Glomerular visceral epithelial cell (primary cell): ENCODE results near the gene AP5S1.

Source experiments
- DNase-seq: peaks from one replicate; pipeline ENCODE4 v3.0.0-alpha.2; 2016; ENCODE audit errors: extremely low spot score

The AP5S1 gene

GRCh38 chr20:3876676-3877075 is 56.3 kb downstream of the AP5S1 start:
- DNase-seq: no peak
